Caco-2 (cell line): ENCODE measurements around the gene DCXR. TPM values are rescaled to one million over a fixed set of nuclear protein-coding genes. Genes with fewer than 3 reads are reported as not detected.

Source experiments
- BruUV-seq: library from RNA; stranded (reverse); fragments of 400-500 nt; replicated peaks from 2 replicates; lab custom pipeline; 2021; lab: Mats Ljungman, UMichigan
- CTCF ChIA-PET: fragments of 300-600 bp; sonication (Branson Sonifier 250); formaldehyde crosslinking; loops from one replicate; lab custom pipeline; 2022; ENCODE audit warnings: antibody characterized with exemption; lab: Charles Lee
- POLR2A ChIA-PET: fragments of 300-600 bp; sonication (Branson Sonifier 250); formaldehyde crosslinking; loops from one replicate; lab custom pipeline; 2022; ENCODE audit warnings: antibody characterized with exemption; lab: Charles Lee
- DNase-seq, 2 experiments: peaks; one replicate each; pipeline versions ENCODE4 v3.0.0 to v3.0.0-alpha.2; 2020 to 2022
- H3K27me3 ChIP-seq: replicated peaks from 2 replicates; pipeline ENCODE4 v1.6.0; 2011; ENCODE audit warnings: low read length; ENCODE audit not compliant: control insufficient read depth, insufficient read depth
- H3K36me3 ChIP-seq: 2 replicates; pipeline ENCODE4 v1.5.1; 2011; ENCODE audit warnings: low read length; ENCODE audit not compliant: control insufficient read depth, insufficient read depth
- H3K4me1 ChIP-seq: fragments of 250-450 bp; sonication (Bioruptor Pico); 2 replicates; pipeline ENCODE4 v1.5.1; 2020; ENCODE audit warnings: mild to moderate bottlenecking
- H3K4me3 ChIP-seq: 2 replicates; pipeline ENCODE4 v1.5.1; 2011; ENCODE audit warnings: low read depth, mild to moderate bottlenecking, control low read depth, low read length
- H3K9me3 ChIP-seq: fragments of 250-450 bp; sonication (Bioruptor Pico); 2 replicates; pipeline ENCODE4 v1.5.1; 2020; ENCODE audit warnings: mild to moderate bottlenecking, moderate library complexity
- H3K27ac Mint-ChIP-seq: one replicate; pipeline ENCODE4 v1.8.0; 2022; ENCODE audit warnings: mixed read lengths; ENCODE audit not compliant: unreplicated experiment
- H3K27me3 Mint-ChIP-seq: one replicate; pipeline ENCODE4 v1.8.0; 2022; ENCODE audit warnings: mixed read lengths; ENCODE audit not compliant: insufficient read depth, unreplicated experiment
- H3K36me3 Mint-ChIP-seq: one replicate; pipeline ENCODE4 v1.8.0; 2022; ENCODE audit warnings: mild to moderate bottlenecking, mixed read lengths; ENCODE audit not compliant: insufficient read depth, unreplicated experiment
- H3K4me1 Mint-ChIP-seq: one replicate; pipeline ENCODE4 v1.8.0; 2022; ENCODE audit warnings: low read depth, mixed read lengths; ENCODE audit not compliant: unreplicated experiment
- H3K4me3 Mint-ChIP-seq: one replicate; pipeline ENCODE4 v1.8.0; 2022; ENCODE audit warnings: mild to moderate bottlenecking, moderate library complexity, mixed read lengths; ENCODE audit not compliant: unreplicated experiment
- H3K9me3 Mint-ChIP-seq: one replicate; pipeline ENCODE4 v1.8.0; 2022; ENCODE audit warnings: mixed read lengths; ENCODE audit not compliant: unreplicated experiment
- CTCF ChIP-seq, 2 experiments: fragments of 200-600 bp in 1 of 2; IDR thresholded peaks; 1 replicate in 1 of 2; 2 replicates in 1 of 2; pipeline versions ENCODE4 v1.5.1 to v1.8.0; 2011 to 2022; ENCODE audit warnings: antibody characterized with exemption in 1 of 2, control low read depth in 1 of 2, inconsistent platforms in 1 of 2, low read depth in 1 of 2, low read length in 1 of 2, mild to moderate bottlenecking in 1 of 2, moderate library complexity in 1 of 2; ENCODE audit not compliant: insufficient read depth in 1 of 2, severe bottlenecking in 1 of 2, unreplicated experiment in 1 of 2
- intact Hi-C: fragments of 100-400 bp; cut with micrococcal nuclease; formaldehyde crosslinking; loops from one replicate; pipeline ENCODE4 v1.10.0; 2022; ENCODE audit not compliant: unreplicated experiment
- total RNA-seq: library from RNA; stranded (reverse); gene quantifications from 2 replicates; pipeline ENCODE4 v1.2.3, GENCODE V29; 2022

DCXR gene
- total RNA-seq, 1 experiment from 2014 or later, result 197 TPM

- H3K4me1 ChIP-seq, result 0 out of 2 replicates have a peak, but pooled peaks cover 5% of the 10 kb centered on the region
- ChIA-PET POLR2A (no interaction called here), CTCF (no interaction called here)
- DNase-seq, result no peak
- intact Hi-C loops, result no loop called here
- no peak overlapping the region for H3K27ac Mint-ChIP-seq
- H3K9me3 ChIP-seq, result no peaks in the 10 kb centered on the region
- peaks cover 6% of the 10 kb centered on the region for H3K4me1 Mint-ChIP-seq
- H3K9me3 Mint-ChIP-seq, result no peaks in the 10 kb centered on the region
- no peak overlapping the region for H3K4me3 Mint-ChIP-seq
- no peak overlapping the region for H3K4me3 ChIP-seq
- H3K27me3 Mint-ChIP-seq, result no peaks in the 10 kb centered on the region
- no TSS peak for BruUV-seq
- no peak for TF ChIP-seq CTCF (IDR thresholded peaks at IDR 0.05; ENCODE audit: insufficient read depth in 1 of 2, low read depth in 1 of 2, low read length in 1 of 2, severe bottlenecking in 1 of 2, unreplicated experiment in 1 of 2)
- H3K36me3 Mint-ChIP-seq, result peaks cover 58% of the 10 kb centered on the region
- H3K36me3 ChIP-seq, result peaks cover 3% of the 10 kb centered on the region
- no peaks in the 10 kb centered on the region for H3K27me3 ChIP-seq
Observed at GRCh38 chr17:81986606-81987005, 50.9 kb downstream of the DCXR start.

Other genes with a start within 250 kb of the DCXR start
- gene GCGR, start 233.5 kb downstream of the DCXR start, total RNA-seq, result 0.91 and 1.0 TPM in 2 replicates
- gene MCRIP1, start 204.4 kb downstream of the DCXR start, total RNA-seq, result 59.7 and 60.0 TPM in 2 replicates
- 0.93 TPM in 1 of 2 replicates, not detected in the other for gene PPP1R27, start 202.6 kb downstream of the DCXR start, total RNA-seq
- gene P4HB, start 177.2 kb downstream of the DCXR start, total RNA-seq, result 895 and 958 TPM in 2 replicates
- gene ARHGDIA, start 166.4 kb downstream of the DCXR start, total RNA-seq, result 253 and 292 TPM in 2 replicates
- gene ALYREF, start 146.1 kb downstream of the DCXR start, total RNA-seq, result 248 and 252 TPM in 2 replicates
- 133 and 140 TPM in 2 replicates for gene ANAPC11, start 146.0 kb downstream of the DCXR start, total RNA-seq
- 0.37 and 0.68 TPM in 2 replicates for gene NPB, start 135.5 kb downstream of the DCXR start, total RNA-seq
- 125 and 151 TPM in 2 replicates for gene PCYT2, start 126.3 kb downstream of the DCXR start, total RNA-seq
- gene SIRT7, start 119.5 kb downstream of the DCXR start, total RNA-seq, result 55.6 and 57.4 TPM in 2 replicates
- 28.9 and 29.1 TPM in 2 replicates for gene MAFG, start 110.0 kb downstream of the DCXR start, total RNA-seq
- gene PYCR1, start 100.4 kb downstream of the DCXR start, total RNA-seq, result 200 and 203 TPM in 2 replicates
- gene MYADML2, start 90.5 kb downstream of the DCXR start, total RNA-seq, result not detected in 2 replicates
- 11.1 and 13.0 TPM in 2 replicates for gene NOTUM, start 76.5 kb downstream of the DCXR start, total RNA-seq
- gene ASPSCR1, start 60.1 kb downstream of the DCXR start, total RNA-seq, result 58.0 and 59.2 TPM in 2 replicates
- 85.3 and 94.9 TPM in 2 replicates for gene CENPX, start 14.8 kb downstream of the DCXR start, total RNA-seq
- gene LRRC45, start 14.4 kb downstream of the DCXR start, total RNA-seq, result 33.2 and 38.2 TPM in 2 replicates
- 94.5 and 96.7 TPM in 2 replicates for gene RAC3, start 6.0 kb downstream of the DCXR start, total RNA-seq
- 33.0 and 35.5 TPM in 2 replicates for gene RFNG, start 14.1 kb upstream of the DCXR start, total RNA-seq
- gene GPS1, start 14.2 kb upstream of the DCXR start, total RNA-seq, result 185 and 195 TPM in 2 replicates
- gene DUS1L, start 28.1 kb upstream of the DCXR start, total RNA-seq, result 129 TPM in 2 replicates
- 330 and 359 TPM in 2 replicates for gene FASN, start 60.5 kb upstream of the DCXR start, total RNA-seq
- gene CCDC57, start 175.1 kb upstream of the DCXR start, total RNA-seq, result 31.0 and 32.2 TPM in 2 replicates
- gene SLC16A3, start 191.3 kb upstream of the DCXR start, total RNA-seq, result 13.1 and 13.7 TPM in 2 replicates
- 196 TPM in 2 replicates for gene CSNK1D, start 236.0 kb upstream of the DCXR start, total RNA-seq